ENCODE data around the gene C2orf49. TPM values are rescaled to one million over a fixed set of nuclear protein-coding genes. Genes with fewer than 3 reads are reported as not detected.

The C2orf49 gene
- total RNA-seq, 1 donor from 2014 or later, result 15.8 TPM

DNA sequence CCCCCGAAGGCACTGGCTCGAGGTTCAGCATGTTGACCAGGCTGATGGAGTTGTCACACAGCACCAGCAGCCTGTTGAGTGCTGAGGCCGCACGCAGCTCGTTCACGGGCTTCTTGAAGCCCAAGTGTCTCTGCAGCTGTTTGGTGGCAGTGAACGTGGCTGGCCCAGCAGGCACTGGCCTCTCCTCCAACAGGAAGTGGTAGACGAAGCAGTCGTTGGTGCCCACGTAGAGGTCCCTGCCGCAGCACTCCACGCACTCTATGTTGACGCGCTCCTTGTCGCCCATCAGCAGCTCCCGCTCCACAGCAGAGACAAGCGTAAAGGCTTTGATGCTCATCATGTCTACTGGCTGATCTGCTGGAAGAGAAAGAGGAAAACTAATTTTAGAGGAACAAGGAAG lies 29.4 kb upstream of the C2orf49 start:
- Mint-ChIP-seq H3K27me3 (ENCODE audit: unreplicated experiment) (peaks cover 5% of the 10 kb centered on the region), H3K27ac (ENCODE audit: unreplicated experiment) (no peak overlapping the region), H3K4me1 (ENCODE audit: unreplicated experiment) (no peaks in the 10 kb centered on the region), H3K36me3 (ENCODE audit: low read depth, unreplicated experiment) (peaks cover 15% of the 10 kb centered on the region), H3K4me3 (ENCODE audit: unreplicated experiment) (no peak overlapping the region), H3K9me3 (ENCODE audit: unreplicated experiment) (no peaks in the 10 kb centered on the region)
- TF ChIP-seq CTCF (IDR thresholded peaks at IDR 0.05; ENCODE audit: unreplicated experiment), result no peak
- no peak for DNase-seq (ENCODE audit: low spot score)

DNA sequence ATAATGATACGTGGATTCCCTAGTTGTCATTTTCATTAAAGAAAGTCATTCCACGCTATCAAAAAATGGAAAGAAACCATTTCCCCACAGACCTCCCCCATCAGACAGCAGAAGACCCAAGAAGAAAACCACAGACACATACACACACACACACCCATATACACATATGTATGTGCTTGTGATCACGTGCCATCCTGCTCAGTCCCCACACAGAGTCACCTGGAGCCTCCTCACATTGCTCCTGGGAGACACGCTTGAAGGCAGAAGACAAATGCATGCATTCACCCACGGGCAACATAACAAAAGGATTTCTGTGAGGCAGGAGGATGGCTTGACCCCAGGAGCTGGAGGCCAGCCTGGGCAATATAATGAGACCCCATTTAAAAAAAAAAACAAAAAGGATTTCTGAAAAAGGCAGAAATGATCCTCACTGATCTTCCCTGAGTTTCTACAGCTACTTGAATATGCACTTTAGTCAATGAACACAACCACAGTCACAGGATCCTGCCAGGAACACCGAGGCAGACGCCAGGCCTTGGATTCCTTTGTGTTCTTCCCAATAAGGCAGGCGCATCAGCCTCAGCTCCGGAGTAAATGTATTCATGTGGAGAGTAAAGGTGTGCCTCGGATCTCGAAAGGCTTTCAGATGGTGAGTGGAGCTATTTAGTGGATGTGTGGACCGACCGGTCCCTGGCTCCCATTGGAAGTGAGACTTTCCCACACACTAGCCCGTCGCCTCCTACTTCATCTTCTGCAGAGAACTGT lies 28.8 kb upstream of the C2orf49 start:
- Mint-ChIP-seq H3K4me3 (ENCODE audit: unreplicated experiment) (no peak overlapping the region), H3K27ac (ENCODE audit: unreplicated experiment) (no peak overlapping the region), H3K36me3 (ENCODE audit: low read depth, unreplicated experiment) (peaks cover 15% of the 10 kb centered on the region), H3K27me3 (ENCODE audit: unreplicated experiment) (peaks cover 5% of the 10 kb centered on the region), H3K4me1 (ENCODE audit: unreplicated experiment) (no peaks in the 10 kb centered on the region), H3K9me3 (ENCODE audit: unreplicated experiment) (no peaks in the 10 kb centered on the region)
- DNase-seq (ENCODE audit: low spot score), result no peak
- TF ChIP-seq CTCF (IDR thresholded peaks at IDR 0.05; ENCODE audit: unreplicated experiment), result no peak

DNA sequence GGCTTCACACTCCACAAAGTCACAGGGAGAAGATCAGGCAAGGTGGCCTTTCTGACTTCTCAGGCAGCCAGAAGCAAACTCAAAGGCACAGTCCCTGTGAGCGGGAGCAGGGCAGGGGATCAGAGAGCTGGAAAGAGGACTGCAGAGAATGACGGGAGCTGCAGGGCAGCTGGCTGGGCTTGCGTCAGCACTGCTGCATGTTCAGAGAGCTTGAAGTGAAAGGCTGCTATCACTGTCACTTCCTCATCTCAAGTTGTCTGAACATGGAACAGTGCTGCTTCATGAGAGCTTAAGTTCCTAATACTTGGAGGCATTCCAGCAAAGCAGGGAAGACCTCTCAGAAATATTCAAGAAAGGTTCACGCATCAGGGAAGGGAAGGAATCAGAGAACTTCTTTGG lies 28.2 kb upstream of the C2orf49 start:
- Mint-ChIP-seq H3K27me3 (ENCODE audit: unreplicated experiment) (peaks cover 5% of the 10 kb centered on the region), H3K27ac (ENCODE audit: unreplicated experiment) (no peak overlapping the region), H3K9me3 (ENCODE audit: unreplicated experiment) (no peaks in the 10 kb centered on the region), H3K36me3 (ENCODE audit: low read depth, unreplicated experiment) (peaks cover 15% of the 10 kb centered on the region), H3K4me1 (ENCODE audit: unreplicated experiment) (no peaks in the 10 kb centered on the region), H3K4me3 (ENCODE audit: unreplicated experiment) (no peak overlapping the region)
- TF ChIP-seq CTCF (IDR thresholded peaks at IDR 0.05; ENCODE audit: unreplicated experiment), result no peak
- no peak for DNase-seq (ENCODE audit: low spot score)

DNA sequence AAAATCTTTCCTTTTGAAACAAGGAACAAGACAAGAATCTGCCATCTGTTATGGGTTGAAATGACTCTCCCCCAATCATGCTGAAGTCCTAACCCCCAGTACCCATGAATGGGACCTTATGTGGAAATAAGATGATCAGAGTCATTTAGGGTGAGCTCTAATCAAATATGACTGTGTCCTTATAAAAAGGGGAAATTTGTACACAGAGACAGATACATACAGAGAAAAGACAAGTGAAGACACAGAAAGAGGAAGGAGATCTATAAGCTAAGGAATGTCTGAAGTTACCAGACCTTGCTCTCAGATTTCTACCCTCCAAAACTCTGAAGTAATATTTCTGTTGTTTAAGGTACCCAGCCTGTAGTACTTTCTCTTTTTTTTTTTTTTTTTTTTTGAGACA lies 23.5 kb upstream of the C2orf49 start:
- no peak overlapping the region for H3K27ac Mint-ChIP-seq (ENCODE audit: unreplicated experiment)
- H3K27me3 Mint-ChIP-seq (ENCODE audit: unreplicated experiment), result peaks cover 2% of the 10 kb centered on the region
- no peak for DNase-seq (ENCODE audit: low spot score)
- no peaks in the 10 kb centered on the region for H3K4me1 Mint-ChIP-seq (ENCODE audit: unreplicated experiment)
- TF ChIP-seq CTCF (IDR thresholded peaks at IDR 0.05; ENCODE audit: unreplicated experiment), result no peak
- no peak overlapping the region for H3K4me3 Mint-ChIP-seq (ENCODE audit: unreplicated experiment)
- H3K36me3 Mint-ChIP-seq (ENCODE audit: low read depth, unreplicated experiment), result peaks cover 1% of the 10 kb centered on the region
- no peaks in the 10 kb centered on the region for H3K9me3 Mint-ChIP-seq (ENCODE audit: unreplicated experiment)

GRCh38 chr2:105315314-105315713 lies 22.0 kb upstream of the C2orf49 start:
- no peak overlapping the region for H3K4me3 Mint-ChIP-seq (ENCODE audit: unreplicated experiment)
- H3K27ac Mint-ChIP-seq (ENCODE audit: unreplicated experiment), result no peak overlapping the region
- no peak for DNase-seq (ENCODE audit: low spot score)
- peaks cover 2% of the 10 kb centered on the region for H3K27me3 Mint-ChIP-seq (ENCODE audit: unreplicated experiment)
- H3K4me1 Mint-ChIP-seq (ENCODE audit: unreplicated experiment), result no peaks in the 10 kb centered on the region
- no peaks in the 10 kb centered on the region for H3K9me3 Mint-ChIP-seq (ENCODE audit: unreplicated experiment)
- no peaks in the 10 kb centered on the region for H3K36me3 Mint-ChIP-seq (ENCODE audit: low read depth, unreplicated experiment)
- TF ChIP-seq CTCF (IDR thresholded peaks at IDR 0.05; ENCODE audit: unreplicated experiment), result no peak
